HepG2 (cell line): ENCODE measurements around the gene VTN. TPM values are rescaled to one million over a fixed set of nuclear protein-coding genes. Genes with fewer than 3 reads are reported as not detected.

ENCODE experiments used
- AFF4 ChIP-seq: sonication (generic); formaldehyde crosslinking; IDR thresholded peaks from 2 replicates; pipeline ENCODE4 v1.4.0; 2020; ENCODE audit warnings: missing genetic modification reagents
- ARID5B ChIP-seq: IDR thresholded peaks from 2 replicates; pipeline ENCODE4 v1.4.0; 2020; ENCODE audit warnings: mild to moderate bottlenecking, missing genetic modification reagents
- CC2D1A ChIP-seq: sonication (generic); formaldehyde crosslinking; IDR thresholded peaks from 2 replicates; pipeline ENCODE4 v1.8.1; 2023; ENCODE audit warnings: mild to moderate bottlenecking, missing genetic modification reagents
- FLYWCH1 ChIP-seq: sonication (generic); formaldehyde crosslinking; IDR thresholded peaks from 2 replicates; pipeline ENCODE4 v1.8.1; 2023; ENCODE audit warnings: mild to moderate bottlenecking, missing genetic modification reagents
- GPN1 ChIP-seq: sonication (generic); formaldehyde crosslinking; IDR thresholded peaks from 2 replicates; pipeline ENCODE4 v1.5.1; 2020; ENCODE audit warnings: missing genetic modification reagents, borderline replicate concordance
- HNRNPUL1 ChIP-seq: fragments of 200-400 bp; formaldehyde crosslinking; IDR thresholded peaks from 2 replicates; pipeline ENCODE4 v1.6.1; 2017; ENCODE audit warnings: low read depth, mild to moderate bottlenecking, low read length, moderate library complexity
- SNAPC2 ChIP-seq: sonication (generic); formaldehyde crosslinking; IDR thresholded peaks from 2 replicates; pipeline ENCODE4 v1.8.1; 2022; ENCODE audit warnings: mild to moderate bottlenecking, missing genetic modification reagents
- TAF15 ChIP-seq: fragments of 200-400 bp; formaldehyde crosslinking; IDR thresholded peaks from one replicate; pipeline ENCODE4 v1.6.1; 2018; ENCODE audit warnings: mild to moderate bottlenecking, low read depth, low read length; ENCODE audit not compliant: poor library complexity, severe bottlenecking
- TFAP4 ChIP-seq: sonication (generic); IDR thresholded peaks from 2 replicates; pipeline ENCODE4 v1.6.1; 2016; ENCODE audit warnings: low read depth, borderline replicate concordance
- YY1 ChIP-seq: IDR thresholded peaks from 2 replicates; pipeline ENCODE4 v1.6.1; 2011; ENCODE audit warnings: low read length, low read depth, moderate library complexity, mild to moderate bottlenecking; ENCODE audit not compliant: insufficient read depth, insufficient replicate concordance
- ZNF790 ChIP-seq: sonication (generic); formaldehyde crosslinking; IDR thresholded peaks from 2 replicates; pipeline ENCODE4 v1.8.0; 2022; ENCODE audit warnings: missing genetic modification reagents, mild to moderate bottlenecking, borderline replicate concordance
- polyA plus RNA-seq, 8 experiments: library from polyadenylated mRNA; depleted of rRNA in 3 of 8; stranded (reverse) in 7 of 8; unstranded in 1 of 8; fragments of >200 nt; fragmentation: Illumina TruSeq in 4 of 8; extraction: Trizol in 4 of 8; gene quantifications; 2 replicates each; pipeline versions ENCODE4 v1.2.1 to v1.2.3, GENCODE V29; 2011 to 2016; ENCODE audit warnings: low read depth in 4 of 8, missing spikeins in 1 of 8, mixed read lengths in 1 of 8; ENCODE audit not compliant: insufficient read depth in 1 of 8
- total RNA-seq, 5 experiments: library from RNA; depleted of rRNA; stranded (reverse); fragments of >200 nt; fragmentation: Illumina TruSeq; extraction: Trizol; gene quantifications; 2 replicates each; pipeline ENCODE4 v1.2.3, GENCODE V29; 2016; ENCODE audit warnings: low read depth in 1 of 5
- TF ChIP-seq, protein P1 (sequence below): sonication (generic); formaldehyde crosslinking; IDR thresholded peaks from 2 replicates; pipeline ENCODE4 v1.8.0; 2022; ENCODE audit warnings: mild to moderate bottlenecking, missing genetic modification reagents, borderline replicate concordance
- TF ChIP-seq, protein P2 (sequence below): sonication (generic); formaldehyde crosslinking; IDR thresholded peaks from 2 replicates; pipeline ENCODE4 v1.5.0; 2020; ENCODE audit warnings: missing genetic modification reagents, mild to moderate bottlenecking, borderline replicate concordance
- TF ChIP-seq, protein P3 (sequence below): sonication (generic); formaldehyde crosslinking; IDR thresholded peaks from 2 replicates; pipeline ENCODE4 v1.8.1; 2023; ENCODE audit warnings: mild to moderate bottlenecking, missing genetic modification reagents, borderline replicate concordance
- TF ChIP-seq, protein P4 (sequence below): IDR thresholded peaks from 2 replicates; pipeline ENCODE4 v1.6.1; 2016; ENCODE audit warnings: missing compliant biosample characterization, missing genetic modification reagents, borderline replicate concordance

VTN gene
- total and polyA plus RNA-seq, 2 of the 13 experiments (the other 11 are each of a cell fraction or from before 2014, with no cell fraction given) = 108 to 131 TPM

- TF ChIP-seq, protein P1, sequence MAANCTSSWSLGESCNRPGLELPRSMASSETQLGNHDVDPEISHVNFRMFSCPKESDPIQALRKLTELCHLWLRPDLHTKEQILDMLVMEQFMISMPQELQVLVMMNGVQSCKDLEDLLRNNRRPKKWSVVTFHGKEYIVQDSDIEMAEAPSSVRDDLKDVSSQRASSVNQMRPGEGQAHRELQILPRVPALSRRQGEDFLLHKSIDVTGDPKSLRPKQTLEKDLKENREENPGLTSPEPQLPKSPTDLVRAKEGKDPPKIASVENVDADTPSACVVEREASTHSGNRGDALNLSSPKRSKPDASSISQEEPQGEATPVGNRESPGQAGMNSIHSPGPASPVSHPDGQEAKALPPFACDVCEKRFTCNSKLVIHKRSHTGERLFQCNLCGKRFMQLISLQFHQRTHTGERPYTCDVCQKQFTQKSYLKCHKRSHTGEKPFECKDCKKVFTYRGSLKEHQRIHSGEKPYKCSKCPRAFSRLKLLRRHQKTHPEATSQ (CRISPR knock-in tag) = no peak
- peak; percentile 39 for TF ChIP-seq YY1
- TF ChIP-seq, protein P2, sequence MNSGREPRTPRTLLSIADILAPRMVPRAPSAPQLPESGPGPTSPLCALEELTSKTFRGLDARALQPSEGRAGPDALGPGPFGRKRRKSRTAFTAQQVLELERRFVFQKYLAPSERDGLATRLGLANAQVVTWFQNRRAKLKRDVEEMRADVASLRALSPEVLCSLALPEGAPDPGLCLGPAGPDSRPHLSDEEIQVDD (CRISPR knock-in tag) = no peak
- TF ChIP-seq, protein P3, sequence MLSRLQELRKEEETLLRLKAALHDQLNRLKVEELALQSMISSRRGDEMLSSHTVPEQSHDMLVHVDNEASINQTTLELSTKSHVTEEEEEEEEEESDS (CRISPR knock-in tag) = no peak
- TF ChIP-seq ZNF790 (CRISPR knock-in tag) = no peak
- TF ChIP-seq HNRNPUL1 = no peak
- no peak for TF ChIP-seq AFF4 (CRISPR knock-in tag)
- peak; percentile 90 for TF ChIP-seq ARID5B (CRISPR knock-in tag)
- TF ChIP-seq TAF15 = no peak
- TF ChIP-seq, protein P4, sequence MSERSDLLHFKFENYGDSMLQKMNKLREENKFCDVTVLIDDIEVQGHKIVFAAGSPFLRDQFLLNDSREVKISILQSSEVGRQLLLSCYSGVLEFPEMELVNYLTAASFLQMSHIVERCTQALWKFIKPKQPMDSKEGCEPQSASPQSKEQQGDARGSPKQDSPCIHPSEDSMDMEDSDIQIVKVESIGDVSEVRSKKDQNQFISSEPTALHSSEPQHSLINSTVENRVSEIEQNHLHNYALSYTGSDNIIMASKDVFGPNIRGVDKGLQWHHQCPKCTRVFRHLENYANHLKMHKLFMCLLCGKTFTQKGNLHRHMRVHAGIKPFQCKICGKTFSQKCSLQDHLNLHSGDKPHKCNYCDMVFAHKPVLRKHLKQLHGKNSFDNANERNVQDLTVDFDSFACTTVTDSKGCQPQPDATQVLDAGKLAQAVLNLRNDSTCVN (CRISPR knock-in tag) = no peak
- no peak for TF ChIP-seq GPN1 (CRISPR knock-in tag)
- TF ChIP-seq TFAP4 = peak; percentile 99
- TF ChIP-seq FLYWCH1 (CRISPR knock-in tag) = no peak
- no peak for TF ChIP-seq CC2D1A
- TF ChIP-seq SNAPC2 (CRISPR knock-in tag) = no peak
Measured at GRCh38 chr17:28368306-28368831, 1.7 kb downstream of the VTN start (continued).
